ENCODE measurements around the gene MARF1. TPM values are rescaled to one million over a fixed set of nuclear protein-coding genes. Genes with fewer than 3 reads are reported as not detected.

Gene MARF1
- total RNA-seq, 1 experiment from 2014 or later, result 51.5 TPM

GRCh38 chr16:15567823-15568222 is 75.1 kb downstream of the MARF1 start:
- in situ Hi-C loops (cut with HindIII; ENCODE audit: low pct_unique_long_range_greater_than_20kb, low sequenced_read_pairs) (no loop called here), intact Hi-C loops (cut with micrococcal nuclease; ENCODE audit: unreplicated experiment) (no loop called here)
- ATAC-seq (no peak), DNase-seq (ENCODE audit: low read depth, low spot score) (no peak)
- ChIA-PET POLR2A (interaction anchor here (0.5 kb wide), 1 partner anchor 26 kb away, joined by 13 read pairs; no protein-coding TSS in a partner anchor), CTCF (interaction anchor here (0.6 kb wide), 1 partner anchor 140 kb away, joined by 3 read pairs; no protein-coding TSS in a partner anchor)
- Histone ChIP-seq H3K4me3 (ENCODE audit: low read depth in 2 of 2, low read length in 2 of 2) (no peak overlapping the region), H3K9me3 (ENCODE audit: control insufficient read depth, insufficient read depth, low read depth, low read length) (no peaks in the 10 kb centered on the region), H3K4me1 (ENCODE audit: control insufficient read depth, insufficient read depth, low read length) (peaks cover 5% of the 10 kb centered on the region; the same call in 1 of the 2 replicates), H3K27ac (ENCODE audit: low read length) (no peak overlapping the region), H3K36me3 (ENCODE audit: control insufficient read depth, insufficient read depth, low read length) (no peaks in the 10 kb centered on the region), H3K27me3 (ENCODE audit: control insufficient read depth, insufficient read depth, low read length) (no peaks in the 10 kb centered on the region)
- TF ChIP-seq POLR2AphosphoS5 (IDR thresholded peaks at IDR 0.05; ENCODE audit: low read depth, low read length) (no peak), SIN3A (IDR thresholded peaks at IDR 0.05; ENCODE audit: borderline replicate concordance, insufficient read depth, low read depth, low read length) (no peak), TCF7L2 (IDR thresholded peaks at IDR 0.05; ENCODE audit: low read depth, low read length) (no peak), CTCF (IDR thresholded peaks at IDR 0.05) (no peak)
- TF ChIP-seq, protein P1, sequence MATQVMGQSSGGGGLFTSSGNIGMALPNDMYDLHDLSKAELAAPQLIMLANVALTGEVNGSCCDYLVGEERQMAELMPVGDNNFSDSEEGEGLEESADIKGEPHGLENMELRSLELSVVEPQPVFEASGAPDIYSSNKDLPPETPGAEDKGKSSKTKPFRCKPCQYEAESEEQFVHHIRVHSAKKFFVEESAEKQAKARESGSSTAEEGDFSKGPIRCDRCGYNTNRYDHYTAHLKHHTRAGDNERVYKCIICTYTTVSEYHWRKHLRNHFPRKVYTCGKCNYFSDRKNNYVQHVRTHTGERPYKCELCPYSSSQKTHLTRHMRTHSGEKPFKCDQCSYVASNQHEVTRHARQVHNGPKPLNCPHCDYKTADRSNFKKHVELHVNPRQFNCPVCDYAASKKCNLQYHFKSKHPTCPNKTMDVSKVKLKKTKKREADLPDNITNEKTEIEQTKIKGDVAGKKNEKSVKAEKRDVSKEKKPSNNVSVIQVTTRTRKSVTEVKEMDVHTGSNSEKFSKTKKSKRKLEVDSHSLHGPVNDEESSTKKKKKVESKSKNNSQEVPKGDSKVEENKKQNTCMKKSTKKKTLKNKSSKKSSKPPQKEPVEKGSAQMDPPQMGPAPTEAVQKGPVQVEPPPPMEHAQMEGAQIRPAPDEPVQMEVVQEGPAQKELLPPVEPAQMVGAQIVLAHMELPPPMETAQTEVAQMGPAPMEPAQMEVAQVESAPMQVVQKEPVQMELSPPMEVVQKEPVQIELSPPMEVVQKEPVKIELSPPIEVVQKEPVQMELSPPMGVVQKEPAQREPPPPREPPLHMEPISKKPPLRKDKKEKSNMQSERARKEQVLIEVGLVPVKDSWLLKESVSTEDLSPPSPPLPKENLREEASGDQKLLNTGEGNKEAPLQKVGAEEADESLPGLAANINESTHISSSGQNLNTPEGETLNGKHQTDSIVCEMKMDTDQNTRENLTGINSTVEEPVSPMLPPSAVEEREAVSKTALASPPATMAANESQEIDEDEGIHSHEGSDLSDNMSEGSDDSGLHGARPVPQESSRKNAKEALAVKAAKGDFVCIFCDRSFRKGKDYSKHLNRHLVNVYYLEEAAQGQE (IDR thresholded peaks at IDR 0.05; ENCODE audit: insufficient read depth in 1 of 2, low read depth in 2 of 2, low read length in 1 of 2), result no peak
- BruUV-seq (replicated peaks), result no TSS peak

- intact Hi-C loops (cut with micrococcal nuclease; ENCODE audit: unreplicated experiment) (no loop called here), in situ Hi-C loops (cut with HindIII; ENCODE audit: low pct_unique_long_range_greater_than_20kb, low sequenced_read_pairs) (no loop called here)
- no peak for ATAC-seq
- Histone ChIP-seq H3K27ac (ENCODE audit: low read length) (no peak overlapping the region), H3K4me1 (ENCODE audit: control insufficient read depth, insufficient read depth, low read length) (peaks cover 5% of the 10 kb centered on the region; the same call in 1 of the 2 replicates), H3K9me3 (ENCODE audit: control insufficient read depth, insufficient read depth, low read depth, low read length) (no peaks in the 10 kb centered on the region), H3K27me3 (ENCODE audit: control insufficient read depth, insufficient read depth, low read length) (no peaks in the 10 kb centered on the region), H3K36me3 (ENCODE audit: control insufficient read depth, insufficient read depth, low read length) (no peaks in the 10 kb centered on the region), H3K4me3 (ENCODE audit: low read depth in 2 of 2, low read length in 2 of 2) (no peak overlapping the region)
- no peak for DNase-seq (ENCODE audit: low read depth, low spot score)
- BruUV-seq (replicated peaks), result no TSS peak
- CTCF ChIA-PET, result no interaction called here
- TF ChIP-seq POLR2AphosphoS5 (IDR thresholded peaks at IDR 0.05; ENCODE audit: low read depth, low read length) (no peak), TCF7L2 (IDR thresholded peaks at IDR 0.05; ENCODE audit: low read depth, low read length) (no peak), SIN3A (IDR thresholded peaks at IDR 0.05; ENCODE audit: borderline replicate concordance, insufficient read depth, low read depth, low read length) (no peak), CTCF (IDR thresholded peaks at IDR 0.05) (no peak)
- TF ChIP-seq, protein P1 (IDR thresholded peaks at IDR 0.05; ENCODE audit: insufficient read depth in 1 of 2, low read depth in 2 of 2, low read length in 1 of 2), result no peak
- POLR2A ChIA-PET, result no interaction called here
These were observed 76.9 kb downstream of the MARF1 start for GRCh38 chr16:15566095-15566494.
